HG02885 (cell line): ENCODE measurements around the gene CYP27A1.

ENCODE experiments used
- ATAC-seq: cut with Tn5 transposase; IDR thresholded peaks from one replicate; pipeline ENCODE4 v1.9.1; 2021; ENCODE audit warnings: mild to moderate bottlenecking; ENCODE audit not compliant: unreplicated experiment, poor library complexity

CYP27A1 gene

DNA sequence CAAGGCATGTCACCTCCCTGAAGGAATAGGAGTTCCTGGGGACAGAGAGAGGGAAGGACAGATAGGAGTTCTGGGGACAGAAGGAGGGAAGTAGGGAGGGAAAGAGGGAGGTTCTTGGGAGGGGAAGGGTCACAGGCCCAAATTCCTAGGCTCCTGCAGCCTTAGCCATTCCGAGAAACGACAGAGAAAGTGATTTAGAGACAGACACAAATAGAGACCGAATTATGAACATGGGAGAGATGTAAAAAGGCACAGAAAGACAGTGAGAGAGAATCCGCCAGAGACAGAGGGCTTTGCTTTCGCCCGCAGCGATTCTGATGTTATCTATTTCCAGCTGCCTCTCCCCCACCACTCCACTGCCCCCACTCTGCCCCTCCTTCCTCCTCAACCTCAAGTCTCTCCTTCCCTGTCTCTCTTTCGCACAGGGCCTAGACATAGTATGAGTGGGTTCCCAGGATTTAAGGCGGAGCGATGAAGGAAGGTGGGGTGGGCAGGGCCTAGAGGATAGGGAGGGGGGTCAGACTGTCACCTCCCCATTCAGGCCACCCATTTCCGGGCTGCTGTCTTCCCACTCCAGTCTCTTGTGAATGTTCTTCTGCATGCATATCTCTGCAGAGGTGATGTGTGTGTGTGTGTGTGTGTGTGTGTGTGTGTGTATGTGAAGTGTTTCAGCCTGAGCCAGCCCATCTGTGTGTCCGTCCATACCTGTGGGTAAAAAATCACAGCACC, 74.4 kb downstream of the CYP27A1 start:
- ATAC-seq: no peak

DNA sequence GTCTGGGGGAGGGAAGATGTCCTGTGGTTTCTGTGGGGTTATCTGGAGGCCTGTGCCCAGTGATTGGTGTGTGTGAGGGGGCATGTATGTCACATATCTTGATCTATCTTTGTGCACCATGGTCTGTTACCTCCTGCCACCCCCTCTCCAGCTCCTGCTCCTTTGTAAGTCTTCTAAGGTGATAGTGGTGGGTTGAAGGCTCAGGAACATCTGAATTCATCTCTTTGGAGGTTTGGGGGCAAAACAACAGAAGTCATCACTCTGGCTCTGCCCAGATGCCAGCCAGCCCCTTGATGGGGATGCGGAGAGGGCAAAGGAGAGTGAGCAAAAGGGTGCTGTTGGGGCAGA, 74.9 kb downstream of the CYP27A1 start:
- no peak for ATAC-seq

DNA sequence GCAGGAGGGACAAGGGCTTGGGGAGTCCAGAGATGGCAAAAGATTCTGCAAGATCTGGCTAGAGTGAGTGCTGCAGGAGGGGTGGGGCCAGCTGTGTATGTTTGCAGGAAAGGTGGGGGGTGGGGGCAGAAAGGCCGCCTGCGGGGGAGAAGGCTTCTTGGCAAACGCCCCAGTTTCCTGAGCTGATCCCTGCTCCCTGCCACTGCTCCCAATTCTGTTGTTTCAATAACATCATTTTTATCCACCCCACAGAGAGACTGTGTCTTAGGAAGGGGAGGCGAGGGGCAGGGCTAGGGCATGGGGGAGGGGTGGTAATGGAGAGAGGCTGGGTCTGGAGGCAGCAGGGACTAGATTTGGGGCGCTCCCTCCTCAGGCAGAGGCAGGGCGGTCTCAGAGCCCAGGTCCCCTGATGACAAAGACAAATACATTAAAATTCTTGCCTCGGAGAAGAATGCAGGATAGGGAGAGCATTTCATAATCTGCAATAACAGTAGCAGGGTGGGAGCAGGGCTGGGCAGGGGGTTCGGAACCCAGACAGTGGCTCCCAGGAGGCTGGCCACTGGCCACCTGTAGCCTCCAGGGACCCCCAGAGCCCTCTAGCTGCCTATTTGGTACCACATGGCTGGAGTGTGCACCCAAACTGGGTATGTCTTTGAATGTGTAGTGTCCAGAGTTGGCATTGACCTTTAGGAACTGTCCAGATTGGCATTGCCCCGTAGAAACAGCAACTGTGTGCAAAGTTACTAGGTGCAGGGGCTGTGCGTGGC, 75.6 kb downstream of the CYP27A1 start:
- no peak for ATAC-seq

DNA sequence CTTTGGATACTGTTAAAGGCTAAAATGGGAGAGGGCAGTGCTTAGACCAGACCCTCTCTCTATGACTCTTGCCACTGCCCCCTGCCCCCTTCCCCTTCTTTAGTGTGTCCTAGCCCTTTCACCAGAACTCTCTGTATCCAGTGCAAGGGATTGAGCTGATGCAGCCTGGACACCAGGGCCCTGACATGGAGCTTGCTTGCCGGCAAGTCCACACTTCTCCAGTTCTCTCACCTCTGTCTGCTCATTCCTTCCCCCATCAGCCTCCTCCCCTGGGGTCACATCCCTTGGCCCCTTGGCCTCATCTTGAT, 76.1 kb downstream of the CYP27A1 start:
- no peak for ATAC-seq

DNA sequence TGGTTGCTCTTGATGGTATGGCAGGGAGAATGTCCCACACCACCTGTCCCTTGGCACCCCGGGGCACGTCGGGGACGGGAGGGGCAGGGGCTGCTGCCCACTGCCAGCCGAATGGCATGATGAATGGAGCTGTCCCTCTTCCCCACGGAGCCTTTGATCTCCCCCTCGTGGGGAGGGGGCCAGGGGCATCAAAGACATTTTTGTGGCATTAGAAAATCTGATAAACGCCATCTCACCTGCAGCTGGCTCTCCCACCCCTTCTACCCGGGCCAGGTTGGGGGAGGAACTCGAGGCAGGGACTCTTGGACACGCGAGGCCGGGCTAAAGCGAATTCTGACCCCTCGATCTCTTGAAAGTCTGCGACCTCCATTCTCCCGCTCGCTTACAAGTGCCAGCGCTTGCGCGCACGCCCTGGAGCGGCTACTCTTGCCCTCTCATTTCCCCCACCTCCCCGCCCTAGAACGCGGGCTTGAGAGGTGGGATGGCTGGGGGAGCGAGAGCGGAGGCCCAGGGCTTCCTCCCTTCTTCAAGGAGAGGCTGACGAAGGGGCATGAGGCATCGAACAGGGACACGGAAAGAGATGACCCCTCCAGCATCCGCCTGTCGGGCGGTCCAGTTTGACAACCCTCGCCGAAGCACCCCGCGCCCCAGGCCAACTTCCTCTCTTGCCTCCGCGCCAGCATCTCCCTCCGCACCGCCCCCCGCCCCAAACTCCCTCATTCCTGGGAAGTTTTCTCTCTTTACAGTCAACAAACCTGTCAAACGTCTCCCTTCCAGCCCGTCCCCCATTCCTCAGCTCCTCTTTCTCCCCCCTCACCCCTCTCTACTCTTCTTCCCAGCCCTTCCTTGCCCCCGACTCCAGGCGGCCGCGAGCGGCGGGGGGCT, 77.0 kb downstream of the CYP27A1 start:
- no peak for ATAC-seq

DNA sequence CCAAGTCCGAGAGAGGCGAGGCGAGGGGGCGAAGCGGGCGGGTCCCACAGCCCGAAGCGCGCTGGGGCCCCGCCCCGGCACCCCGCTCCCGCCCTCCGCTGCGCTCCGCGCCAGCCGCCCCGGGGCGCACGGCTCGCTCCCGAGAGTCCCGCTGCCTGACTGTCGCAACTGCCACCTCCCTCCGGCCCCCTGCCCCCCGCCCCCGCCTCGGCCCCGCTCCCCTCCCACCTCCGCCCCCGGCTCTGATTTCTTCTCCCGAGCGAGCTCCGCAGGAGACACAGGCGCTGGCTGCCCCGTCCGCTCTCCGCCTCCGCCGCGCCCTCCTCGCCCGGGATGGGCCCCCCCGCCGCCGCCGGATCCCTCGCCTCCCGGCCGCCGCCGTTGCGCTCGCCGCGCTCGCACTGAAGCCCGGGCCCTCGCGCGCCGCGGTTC, 77.6 kb downstream of the CYP27A1 start, which contains the start of gene WNT6:
Gene WNT6 (plus strand): TSS at position 250 of the 432 bp plus-strand sequence. CDS start 233 bp downstream, outside the sequence.
- no peak for ATAC-seq

DNA sequence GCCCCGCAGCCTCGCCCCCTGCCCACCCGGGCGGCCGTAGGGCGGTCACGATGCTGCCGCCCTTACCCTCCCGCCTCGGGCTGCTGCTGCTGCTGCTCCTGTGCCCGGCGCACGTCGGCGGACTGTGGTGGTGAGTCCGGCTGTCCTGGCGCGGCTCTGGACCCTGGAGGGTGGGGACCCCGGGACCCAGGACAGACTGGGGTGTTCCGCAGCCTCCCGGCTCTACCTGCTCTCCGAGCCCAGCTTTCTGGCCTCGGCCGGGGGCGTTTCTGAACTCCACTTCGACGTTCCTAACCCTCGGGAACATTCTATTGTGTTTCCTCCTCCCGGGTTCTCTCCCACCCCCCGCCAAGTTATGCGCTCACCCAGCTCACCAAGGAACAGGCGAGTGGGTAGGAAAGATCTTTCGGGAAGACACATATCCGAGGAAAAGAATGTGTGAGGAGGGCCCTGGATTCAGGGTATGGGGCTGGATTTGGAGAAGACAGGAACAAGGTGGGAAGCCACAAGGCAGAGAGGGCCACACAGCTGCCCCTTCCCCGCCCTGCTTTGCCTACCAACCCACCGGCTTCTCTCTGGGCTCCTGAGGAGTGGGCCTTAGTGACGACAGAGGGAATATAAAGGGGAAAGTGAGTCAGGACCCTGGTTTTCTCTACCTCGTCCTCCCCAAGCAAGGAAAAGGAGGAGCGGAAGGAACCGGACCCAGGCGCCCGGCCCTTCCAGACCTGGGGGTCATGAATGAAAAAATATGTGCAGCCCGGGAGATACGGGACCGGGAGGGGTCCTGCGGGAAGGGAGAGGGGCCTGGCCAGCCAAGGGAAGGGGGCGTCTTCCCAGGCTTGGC, 78.3 kb downstream of the CYP27A1 start:
- ATAC-seq: no peak

DNA sequence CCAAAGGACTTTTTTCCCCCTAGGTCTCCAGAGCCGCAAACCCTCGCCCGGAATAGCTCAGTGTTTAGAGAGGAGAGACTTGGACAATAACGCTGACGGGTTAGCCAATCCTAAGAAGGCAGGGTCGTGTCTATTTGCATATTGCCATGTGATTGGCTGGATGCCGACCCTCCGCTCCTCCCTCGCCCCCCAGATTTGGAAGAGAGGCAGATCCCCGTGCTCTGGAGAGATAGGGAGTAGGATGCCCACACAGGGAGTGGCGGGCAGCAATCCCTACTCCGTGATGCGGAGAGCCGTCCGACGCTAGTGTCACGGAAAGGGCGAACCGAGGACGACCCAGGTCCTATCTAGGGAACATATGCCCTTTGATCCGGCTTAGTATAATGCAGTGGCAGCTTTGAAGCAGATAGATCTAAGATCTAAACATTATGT, 79.0 kb downstream of the CYP27A1 start:
- ATAC-seq: no peak

DNA sequence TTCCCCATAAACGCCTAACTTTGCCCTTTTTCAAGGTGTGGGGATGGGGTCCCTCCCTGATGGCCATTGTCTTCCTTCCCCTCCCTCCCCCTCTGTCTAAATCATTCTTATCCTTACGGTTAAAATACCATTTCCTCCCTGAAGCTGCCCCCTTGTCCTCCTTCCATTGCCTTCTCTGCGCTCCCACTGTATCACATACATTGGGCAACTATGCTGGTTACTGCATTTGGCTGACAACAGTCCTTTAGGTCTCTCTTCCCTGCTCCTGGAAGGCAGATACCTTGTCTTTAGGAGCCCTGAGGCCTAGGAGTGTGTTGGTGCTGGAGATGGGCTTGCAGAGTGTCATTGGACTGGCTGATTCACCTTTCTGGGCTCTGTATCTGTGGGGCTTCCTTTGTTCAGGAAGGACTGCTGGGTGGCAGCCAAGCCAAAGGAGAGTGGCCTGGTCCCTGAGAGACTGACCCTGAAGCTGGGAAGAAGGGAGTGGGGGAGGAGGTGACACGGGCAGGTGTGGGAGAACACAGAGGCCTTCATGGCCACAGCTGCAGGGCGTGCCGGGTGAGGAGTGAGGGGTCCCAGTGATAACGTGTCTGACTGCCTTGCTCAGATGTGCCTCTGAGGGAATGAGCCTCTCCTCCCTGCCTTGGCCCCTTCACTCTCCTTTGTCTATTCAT, 79.8 kb downstream of the CYP27A1 start:
- no peak for ATAC-seq

DNA sequence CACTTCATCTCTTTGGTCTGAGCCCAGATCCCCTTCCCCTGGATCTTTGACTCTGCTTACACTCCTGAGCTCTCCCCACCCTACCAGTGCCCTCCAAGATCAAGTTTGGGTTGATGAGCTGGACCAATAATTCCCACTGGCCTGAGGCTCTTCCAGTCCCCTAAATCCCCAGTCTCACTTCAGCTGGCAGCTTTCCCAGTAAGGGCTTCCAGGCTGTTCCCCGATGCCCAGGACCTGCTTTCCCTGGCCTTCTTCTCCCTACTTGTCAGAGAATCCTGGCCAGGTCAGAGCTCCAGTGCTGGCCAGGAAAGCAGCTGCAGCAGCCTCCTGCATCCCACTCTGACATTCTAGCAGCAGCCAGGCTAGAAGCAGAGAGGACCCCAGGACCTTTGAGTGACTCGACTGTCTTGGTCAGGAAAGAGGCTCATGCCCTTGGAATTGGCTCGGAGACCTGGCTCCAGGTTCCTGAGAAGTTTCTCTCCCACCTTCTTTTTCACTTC, 81.1 kb downstream of the CYP27A1 start:
- no peak for ATAC-seq
